HG02884 (cell line): ENCODE measurements around the gene MCOLN2.
"Not testable (repeated sequence)": the region's sequence is repeated elsewhere in the genome, so short reads cannot be mapped to it uniquely, and the experiment has no call there.

Experiments
- ATAC-seq: cut with Tn5 transposase; IDR thresholded peaks from one replicate; pipeline ENCODE4 v1.9.1; 2021; ENCODE audit warnings: mild to moderate bottlenecking, moderate library complexity; ENCODE audit not compliant: unreplicated experiment

Gene MCOLN2

GRCh38 chr1:84986561-84986960 lies 10.4 kb downstream of the MCOLN2 start:
- ATAC-seq = not testable (repeated sequence)

DNA sequence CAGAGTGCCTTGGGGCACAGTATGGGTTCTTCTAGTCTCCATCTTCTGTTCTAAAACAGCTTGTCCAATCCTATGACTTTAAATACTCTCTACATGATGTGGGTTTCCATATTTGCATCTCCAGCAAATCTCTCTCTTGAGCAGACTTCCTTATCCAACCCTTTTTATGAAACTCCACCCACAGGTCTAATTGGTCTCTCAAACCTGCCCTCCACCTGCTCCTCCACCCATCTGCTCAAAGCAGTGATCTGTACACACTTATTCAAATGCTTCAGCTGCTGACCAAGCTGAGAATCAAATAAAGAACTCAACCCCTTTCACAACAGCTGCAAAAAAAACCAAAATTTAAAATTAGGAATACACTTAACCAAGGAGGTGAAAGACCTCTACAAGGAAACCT lies 11.5 kb downstream of the MCOLN2 start:
- no peak for ATAC-seq

GRCh38 chr1:84982395-84982794 lies 14.5 kb downstream of the MCOLN2 start:
- ATAC-seq = no peak

- ATAC-seq = no peak
Observed at GRCh38 chr1:84975035-84975434, 21.9 kb downstream of the MCOLN2 start.

GRCh38 chr1:84973498-84974334 lies 23.2 kb downstream of the MCOLN2 start:
- peak; percentile 46 for ATAC-seq

- no peak for ATAC-seq
Observed at GRCh38 chr1:84972377-84972987, 24.4 kb downstream of the MCOLN2 start.

- peak; percentile 24 for ATAC-seq
Observed at GRCh38 chr1:84971957-84972356, 25.0 kb downstream of the MCOLN2 start.

DNA sequence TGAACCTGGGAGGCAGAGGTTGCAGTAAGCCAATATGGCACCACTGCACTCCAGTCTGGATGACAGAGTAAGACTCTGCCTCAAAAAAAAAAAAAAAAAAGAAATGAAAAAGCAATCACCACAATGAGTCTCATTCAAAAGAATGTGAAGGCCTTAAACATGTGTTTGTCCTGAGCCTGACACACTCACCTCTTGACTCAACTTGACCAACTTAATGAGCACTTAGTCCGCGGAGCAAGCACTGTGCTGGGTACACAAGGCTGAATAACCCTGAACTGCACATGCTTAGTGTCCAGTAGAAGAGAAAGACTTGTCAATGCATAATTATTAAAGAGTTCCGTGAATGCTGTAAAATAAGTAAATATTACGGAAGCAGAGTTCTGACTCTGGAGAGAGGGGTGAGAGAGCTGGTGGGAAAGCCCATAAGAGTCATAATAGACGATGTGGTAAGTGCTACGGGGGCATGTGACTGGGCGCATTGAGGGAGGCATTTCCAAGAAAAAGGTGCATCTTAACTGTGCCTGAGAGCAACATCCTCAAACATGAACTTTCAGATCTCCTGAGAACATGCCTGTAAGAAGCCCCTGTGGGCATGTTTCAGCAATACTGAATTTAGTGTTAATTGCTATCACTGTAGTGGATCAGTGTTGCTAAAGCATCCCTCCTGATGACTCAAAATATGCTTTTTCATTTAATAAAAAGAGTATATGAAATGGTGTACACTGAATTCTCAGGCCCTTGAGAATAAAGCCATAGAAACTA lies 27.2 kb downstream of the MCOLN2 start:
- ATAC-seq = peak; percentile 47

DNA sequence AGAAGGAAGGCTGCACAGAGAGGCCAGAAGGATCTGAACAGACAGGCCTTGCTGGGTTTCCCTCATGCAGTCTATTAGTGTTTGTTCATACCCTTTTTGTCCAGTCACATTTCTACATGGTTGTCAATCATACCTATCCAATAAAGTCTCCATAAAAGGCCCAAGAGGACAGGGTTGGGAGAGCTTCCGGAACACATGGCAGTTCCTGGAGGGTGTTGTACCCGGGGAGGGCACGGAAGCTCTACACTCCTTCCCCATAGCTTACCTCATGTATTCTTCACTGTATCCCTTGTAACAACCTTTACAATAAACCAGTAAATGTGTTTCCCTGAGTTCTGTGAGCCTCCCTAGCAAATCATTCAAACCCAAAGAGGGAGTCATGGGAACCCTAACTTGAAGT lies 28.0 kb downstream of the MCOLN2 start:
- no peak for ATAC-seq

GRCh38 chr1:84968101-84968500 lies 28.8 kb downstream of the MCOLN2 start:
- no peak for ATAC-seq

GRCh38 chr1:84967666-84968065 lies 29.2 kb downstream of the MCOLN2 start:
- ATAC-seq = no peak

DNA sequence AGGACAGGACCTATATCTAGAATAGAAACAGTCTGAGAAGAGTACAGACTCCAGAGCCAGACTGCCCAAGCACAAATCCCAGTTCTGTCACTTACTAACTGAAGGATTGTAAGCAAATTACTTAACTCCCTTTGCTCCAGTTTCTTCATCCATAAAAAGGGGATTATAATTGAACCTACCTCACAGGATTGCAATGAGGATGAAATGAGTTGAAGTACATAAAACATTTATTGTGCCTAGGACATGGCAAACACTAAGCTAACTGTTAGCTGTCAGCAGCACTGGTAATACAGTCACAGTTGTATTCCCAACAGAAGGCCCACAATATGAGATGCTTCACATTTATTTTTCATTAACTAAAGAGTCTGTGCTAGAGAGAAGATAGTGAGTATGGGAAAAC lies 33.9 kb downstream of the MCOLN2 start:
- no peak for ATAC-seq

GRCh38 chr1:84961316-84961715 lies 35.6 kb downstream of the MCOLN2 start:
- no peak for ATAC-seq

DNA sequence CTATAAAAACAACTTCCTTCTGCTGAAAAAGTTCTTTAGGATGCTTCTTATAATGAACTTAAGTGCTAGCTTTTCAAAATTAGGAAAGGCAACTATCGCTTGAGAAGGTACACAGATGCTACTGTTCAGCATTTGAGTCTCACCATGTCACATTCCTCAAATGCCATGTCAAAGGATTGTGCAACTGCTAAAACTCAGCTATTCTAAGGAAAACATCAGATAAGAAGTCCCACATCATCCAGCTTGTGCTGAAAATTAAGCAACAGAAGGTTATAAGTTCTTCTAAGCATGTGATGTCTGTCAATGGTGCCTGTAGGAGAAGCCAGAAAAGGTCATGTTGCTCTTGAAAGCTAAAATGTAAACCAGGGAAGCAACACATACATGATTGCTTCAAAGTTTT lies 36.5 kb downstream of the MCOLN2 start:
- ATAC-seq = no peak

GRCh38 chr1:84959294-84959693 lies 37.6 kb downstream of the MCOLN2 start:
- peak; percentile 85 for ATAC-seq

GRCh38 chr1:84957966-84958365 lies 38.9 kb downstream of the MCOLN2 start:
- no peak for ATAC-seq

DNA sequence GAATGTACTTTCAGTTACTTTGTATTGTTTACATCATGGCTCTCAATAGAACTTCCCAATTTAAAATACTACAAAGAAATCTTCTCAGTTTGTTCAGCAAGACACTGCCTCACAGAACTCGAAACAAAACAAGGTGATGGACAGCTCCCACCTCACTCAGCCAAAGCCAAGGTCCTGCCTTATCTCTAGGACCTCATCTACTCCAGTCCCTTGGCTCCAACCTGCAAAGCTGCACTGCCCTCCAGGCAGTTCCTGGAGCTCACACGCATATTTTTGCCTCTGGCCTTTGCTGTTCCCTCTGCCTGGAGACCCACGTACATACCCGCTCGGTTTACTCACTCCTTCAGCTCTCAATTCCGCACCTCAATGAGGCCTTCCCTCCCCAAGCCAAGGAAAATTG lies 40.3 kb downstream of the MCOLN2 start:
- ATAC-seq = no peak

GRCh38 chr1:84956097-84956496 lies 40.8 kb downstream of the MCOLN2 start:
- no peak for ATAC-seq

DNA sequence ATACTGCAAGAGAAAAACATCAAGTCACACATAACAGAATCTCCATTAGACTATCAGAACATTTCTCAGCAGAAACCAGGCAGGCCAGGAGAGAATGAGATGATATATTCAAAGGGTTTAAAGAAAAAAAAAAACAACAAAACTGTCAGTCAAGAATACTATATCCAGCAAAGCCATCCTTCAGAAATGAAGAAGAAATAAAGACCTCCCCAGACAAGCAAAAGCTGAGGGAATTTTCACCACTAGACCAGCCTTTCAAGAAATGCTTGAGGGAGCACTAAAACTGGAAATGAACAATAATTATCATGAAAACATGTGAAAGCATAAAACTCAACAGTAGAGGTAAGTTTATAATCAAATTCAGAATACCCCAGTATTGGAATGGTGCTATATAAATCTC lies 47.2 kb downstream of the MCOLN2 start:
- no peak for ATAC-seq

GRCh38 chr1:84947536-84948410 lies 49.1 kb downstream of the MCOLN2 start:
- no peak for ATAC-seq

DNA sequence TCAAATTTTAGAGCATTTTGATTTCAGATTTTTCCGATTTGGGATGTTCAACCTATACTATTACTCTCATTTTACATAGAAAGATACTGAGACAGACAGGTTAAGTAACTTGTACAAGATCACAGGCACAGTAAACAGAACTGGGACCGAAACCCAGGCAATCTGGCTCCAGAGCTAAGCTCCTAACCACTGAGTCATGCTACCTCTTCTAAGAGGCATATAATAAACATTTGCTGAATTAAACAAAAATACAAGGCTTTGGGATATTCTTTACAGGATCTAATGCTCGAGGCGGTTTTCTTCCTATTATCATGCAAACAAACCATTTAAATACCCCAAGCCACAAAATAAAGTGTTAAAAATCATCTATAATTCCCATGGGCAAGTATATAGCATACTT lies 50.3 kb downstream of the MCOLN2 start:
- ATAC-seq = no peak
